Measurements from ENCODE around the gene IL19.

- TF ChIP-seq POLR2A (IDR thresholded peaks at IDR 0.05) (no peak), CTCF (IDR thresholded peaks at IDR 0.05) (no peak)
Observed at GRCh38 chr1:206824331-206824730, 53.8 kb downstream of the IL19 start.

All from uterus (tissue), 2 donors.